NCI-H524 (cell line): ENCODE measurements around the gene SLC26A1.
"Not testable (repeated sequence)": the region's sequence is repeated elsewhere in the genome, so short reads cannot be mapped to it uniquely, and the experiment has no call there.

ENCODE experiments used
- DNase-seq, 2 experiments: peaks; one replicate each; lab custom pipeline; 2025; lab: John Stamatoyannopoulos, UW

The SLC26A1 gene

DNA sequence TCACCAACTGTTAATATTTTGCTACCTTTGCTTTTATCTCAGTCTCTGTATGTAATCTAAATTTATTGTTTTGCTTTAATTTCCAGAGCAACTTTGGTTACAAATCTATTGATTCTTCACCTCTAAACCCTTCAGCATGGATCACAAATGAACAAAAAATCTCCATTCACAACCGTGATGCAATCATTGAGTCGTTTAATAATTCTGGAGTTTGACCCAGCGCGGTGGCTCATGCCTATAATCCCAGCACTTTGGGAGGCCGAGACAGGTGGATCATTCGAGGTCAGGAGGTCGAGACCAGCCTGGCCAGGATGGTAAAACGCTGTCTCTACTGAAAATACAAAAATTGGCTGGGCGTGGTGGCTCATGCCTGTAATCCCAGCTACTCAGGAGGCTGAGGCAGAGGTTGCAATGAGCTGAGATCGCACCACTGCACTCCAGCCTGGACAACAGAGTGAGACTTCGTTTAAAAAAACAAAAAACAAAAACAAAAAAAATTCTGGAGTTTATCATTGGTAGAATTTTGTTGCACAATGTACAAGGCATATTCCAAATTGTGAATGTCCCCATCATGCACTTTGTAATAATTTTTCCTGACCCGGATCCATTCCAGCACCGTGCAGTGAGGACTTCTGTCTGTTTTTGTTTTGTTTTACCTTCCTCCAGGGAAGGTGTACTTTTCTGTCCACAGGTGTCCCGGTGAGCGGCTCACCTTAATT is 8.7 kb downstream of the SLC26A1 start:
- DNase-seq: no peak

DNA sequence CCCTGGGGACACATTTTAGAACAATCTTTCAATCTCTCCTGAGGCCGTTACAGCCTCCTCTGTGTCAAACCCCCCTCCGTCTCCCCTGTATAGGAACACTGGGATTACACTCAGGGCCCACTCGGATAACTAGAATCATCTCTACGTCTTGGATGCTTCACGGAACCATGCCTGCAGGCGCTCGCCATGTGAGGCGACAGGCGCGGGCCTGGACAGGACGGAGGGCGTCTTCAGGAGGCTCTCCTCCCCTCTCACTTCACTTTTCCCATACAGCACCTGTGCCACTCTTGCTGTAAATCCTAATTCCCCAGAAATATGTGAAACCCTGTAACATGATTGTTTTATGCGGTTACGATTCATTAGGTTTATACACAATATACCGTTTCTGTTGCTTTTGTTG is 10.4 kb downstream of the SLC26A1 start:
- no peak for DNase-seq

GRCh38 chr4:982291-982690 is 10.9 kb downstream of the SLC26A1 start:
- DNase-seq: no peak

DNA sequence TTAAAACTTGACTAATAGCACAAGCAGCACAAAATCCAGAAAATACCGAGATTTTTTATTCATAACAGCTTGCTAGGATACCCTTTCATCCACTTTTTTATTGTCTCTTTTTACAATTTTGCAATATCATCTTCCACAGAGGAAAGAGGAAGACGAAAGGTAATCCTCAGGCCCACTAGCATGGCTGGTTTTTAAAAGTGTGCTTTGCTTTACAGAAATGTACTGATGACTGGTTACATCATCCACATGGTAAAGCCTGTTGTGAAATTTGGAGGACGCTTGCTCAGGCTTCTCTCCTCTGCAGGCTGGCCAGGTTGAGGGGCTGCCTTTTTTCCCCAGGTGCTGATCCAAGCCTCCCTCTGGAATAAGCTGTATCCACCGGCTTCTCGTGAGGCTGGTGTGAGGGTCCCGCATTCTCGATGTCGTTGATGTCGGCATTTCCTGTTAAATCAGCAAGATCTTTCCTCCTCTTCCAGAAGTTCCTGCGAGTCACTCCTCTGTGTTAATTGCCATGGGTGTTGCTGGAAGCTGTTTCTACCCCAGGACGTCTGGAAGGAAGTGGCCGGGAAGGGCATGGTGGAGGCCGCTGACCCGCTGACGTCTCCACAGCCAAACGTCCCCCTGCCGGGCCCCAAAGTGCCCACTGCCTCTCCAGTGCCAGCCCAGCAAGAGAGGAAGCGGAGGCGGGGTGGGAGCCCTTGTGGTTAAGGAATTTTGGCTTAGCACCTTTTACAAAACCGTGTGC is 14.1 kb downstream of the SLC26A1 start:
- DNase-seq: no peak

DNA sequence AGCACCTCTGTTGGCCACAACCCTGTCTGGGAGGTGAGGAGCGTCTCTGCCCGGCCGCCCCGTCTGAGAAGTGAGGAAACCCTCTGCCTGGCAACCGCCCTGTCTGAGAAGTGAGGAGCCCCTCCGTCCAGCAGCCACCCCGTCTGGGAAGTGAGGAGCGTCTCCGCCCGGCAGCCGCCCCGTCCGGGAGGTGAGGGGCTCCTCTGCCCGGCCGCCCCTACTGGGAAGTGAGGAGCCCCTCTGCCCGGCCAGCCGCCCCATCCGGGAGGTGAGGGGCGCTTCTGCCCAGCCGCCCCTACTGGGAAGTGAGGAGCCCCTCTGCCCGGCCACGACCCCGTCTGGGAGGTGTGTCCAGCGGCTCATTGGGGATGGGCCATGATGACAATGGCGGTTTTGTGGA is 17.2 kb downstream of the SLC26A1 start:
- not testable (repeated sequence) for DNase-seq

GRCh38 chr4:974668-975067 is 18.5 kb downstream of the SLC26A1 start:
- no peak for DNase-seq

- peak in 1 of 2 experiments; percentile 47 for DNase-seq
These were observed 19.5 kb downstream of the SLC26A1 start, which contains the start of gene DGKQ for GRCh38 chr4:973431-974397. TSS of gene DGKQ (minus strand) at chr4:973569. CDS start at chr4:973482, 87 bp downstream.

- DNase-seq: no peak
These were observed 20.4 kb downstream of the SLC26A1 start for GRCh38 chr4:972651-973424.

GRCh38 chr4:971666-972500 is 21.3 kb downstream of the SLC26A1 start:
- peak; percentile 18 to 56 for DNase-seq

DNA sequence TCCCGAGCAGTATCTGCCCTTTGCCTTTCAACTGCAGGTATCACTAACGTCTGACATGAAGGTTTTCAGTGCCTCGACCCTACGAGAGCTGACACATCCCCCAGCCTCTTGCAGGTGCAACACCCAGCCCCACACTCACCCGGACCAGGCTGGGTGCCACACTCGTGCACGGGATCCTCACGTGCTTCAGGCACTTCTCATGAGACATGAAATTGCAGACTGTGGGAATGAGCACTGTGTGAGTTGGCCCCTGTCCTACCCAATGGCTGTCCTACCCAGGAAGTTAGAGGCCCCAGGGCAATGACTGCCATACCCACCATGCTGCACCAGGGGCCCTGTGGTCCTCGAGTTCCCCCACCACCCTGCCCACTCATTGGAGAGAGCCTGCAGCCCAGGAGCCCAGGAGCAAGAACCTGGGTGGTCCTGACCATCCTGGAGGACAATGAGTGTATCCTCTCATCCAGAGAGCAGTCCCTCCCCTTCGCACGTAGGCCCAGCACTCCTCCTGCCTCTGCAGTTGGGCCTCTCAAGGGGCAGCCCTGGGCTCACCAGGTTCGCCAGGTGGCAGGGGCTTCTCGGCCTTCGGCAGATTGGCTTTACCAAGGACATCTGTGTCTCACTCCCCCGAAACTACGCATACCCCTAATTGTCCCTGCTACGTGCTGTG is 22.2 kb downstream of the SLC26A1 start:
- no peak for DNase-seq

DNA sequence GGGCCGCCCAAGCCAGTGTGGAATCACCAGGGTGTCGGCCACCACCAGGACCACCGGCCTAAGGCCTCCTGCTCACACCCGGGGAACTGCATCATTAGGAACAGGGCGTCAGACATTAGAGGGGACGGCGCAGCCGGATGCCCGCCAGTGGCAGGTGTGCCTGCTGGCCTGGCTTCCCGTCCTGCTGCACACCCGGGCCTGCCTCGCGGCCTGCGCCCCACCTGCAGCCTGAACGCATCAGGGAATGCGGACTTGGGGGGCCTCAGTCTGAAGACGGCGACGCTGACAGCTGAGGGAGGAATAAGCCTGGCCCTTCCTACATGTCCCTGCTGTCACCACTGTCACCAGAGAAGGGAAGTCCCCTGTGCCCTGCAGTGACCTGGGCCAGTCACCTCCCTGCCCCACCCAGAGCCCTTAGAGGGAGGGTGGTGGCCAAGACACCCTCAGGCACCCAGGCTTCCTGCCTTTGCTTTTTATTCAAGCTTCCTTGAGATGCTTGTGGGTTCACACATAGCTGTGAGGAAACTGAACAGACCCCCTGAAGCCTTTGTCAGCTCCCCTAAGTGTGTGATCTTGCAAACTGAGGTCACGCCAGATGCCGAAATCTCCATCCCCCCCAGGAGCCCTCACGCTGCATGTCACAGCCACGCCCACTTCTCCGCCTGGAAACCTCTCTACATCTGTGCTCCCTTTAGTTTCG is 23.0 kb downstream of the SLC26A1 start:
- DNase-seq: no peak

DNA sequence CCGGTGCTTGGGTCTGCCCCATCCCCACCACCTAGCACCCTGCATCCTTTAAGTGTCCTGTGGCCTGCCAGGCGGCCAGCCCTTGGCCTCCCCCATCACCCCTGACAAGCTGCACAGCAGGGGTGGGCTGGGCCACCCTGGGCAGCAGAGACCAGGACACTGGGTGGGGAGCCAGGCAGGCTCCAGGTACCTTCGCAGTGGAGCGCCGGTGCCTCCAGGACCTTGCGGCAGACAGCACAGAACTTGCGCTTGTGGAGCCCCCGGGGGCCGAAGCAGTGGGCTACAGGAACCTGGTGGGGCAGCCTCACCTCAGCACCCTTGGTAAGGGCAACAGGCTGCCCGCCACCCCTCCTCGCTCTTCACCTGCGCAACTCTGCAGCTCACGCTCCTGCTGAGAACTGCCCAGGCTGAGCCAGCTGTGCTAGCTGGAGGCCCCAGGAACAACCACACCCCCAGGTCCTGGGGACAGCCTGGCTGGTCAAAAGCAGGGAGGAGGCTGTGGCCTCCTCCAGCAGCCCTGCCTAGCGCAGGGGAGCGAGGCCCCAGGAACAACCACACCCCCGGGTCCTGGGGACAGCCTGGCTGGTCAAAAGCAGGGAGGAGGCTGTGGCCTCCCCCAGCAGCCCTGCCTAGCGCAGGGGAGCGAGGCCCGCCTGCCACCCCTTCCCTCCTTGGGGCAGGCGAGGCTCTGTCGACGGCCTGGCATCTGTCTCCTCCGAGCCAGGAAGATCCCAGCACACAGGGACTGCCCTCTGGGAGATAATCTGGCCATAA is 24.4 kb downstream of the SLC26A1 start:
- DNase-seq: no peak

DNA sequence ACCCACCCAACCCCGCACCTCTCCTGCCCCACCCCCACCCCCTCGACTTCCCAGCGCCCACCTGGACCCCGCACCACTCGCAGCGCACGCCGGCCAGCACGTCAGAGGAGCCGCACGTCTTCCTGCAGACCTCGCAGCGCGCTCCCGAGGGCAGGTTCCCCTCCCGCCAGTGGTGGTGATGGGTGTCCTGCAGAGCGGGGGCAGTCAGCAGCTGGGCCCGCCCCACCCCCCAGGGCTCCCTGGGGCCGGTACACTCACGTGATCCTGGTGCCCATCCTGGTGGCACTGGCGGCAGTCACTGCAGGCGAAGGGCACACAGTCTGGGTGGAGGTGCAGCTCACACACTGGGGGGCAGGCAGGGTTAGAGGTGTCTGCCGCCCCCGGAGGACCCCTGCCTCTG is 25.0 kb downstream of the SLC26A1 start:
- no peak for DNase-seq

- DNase-seq: no peak
These were observed 25.8 kb downstream of the SLC26A1 start for GRCh38 chr4:967113-968104.

DNA sequence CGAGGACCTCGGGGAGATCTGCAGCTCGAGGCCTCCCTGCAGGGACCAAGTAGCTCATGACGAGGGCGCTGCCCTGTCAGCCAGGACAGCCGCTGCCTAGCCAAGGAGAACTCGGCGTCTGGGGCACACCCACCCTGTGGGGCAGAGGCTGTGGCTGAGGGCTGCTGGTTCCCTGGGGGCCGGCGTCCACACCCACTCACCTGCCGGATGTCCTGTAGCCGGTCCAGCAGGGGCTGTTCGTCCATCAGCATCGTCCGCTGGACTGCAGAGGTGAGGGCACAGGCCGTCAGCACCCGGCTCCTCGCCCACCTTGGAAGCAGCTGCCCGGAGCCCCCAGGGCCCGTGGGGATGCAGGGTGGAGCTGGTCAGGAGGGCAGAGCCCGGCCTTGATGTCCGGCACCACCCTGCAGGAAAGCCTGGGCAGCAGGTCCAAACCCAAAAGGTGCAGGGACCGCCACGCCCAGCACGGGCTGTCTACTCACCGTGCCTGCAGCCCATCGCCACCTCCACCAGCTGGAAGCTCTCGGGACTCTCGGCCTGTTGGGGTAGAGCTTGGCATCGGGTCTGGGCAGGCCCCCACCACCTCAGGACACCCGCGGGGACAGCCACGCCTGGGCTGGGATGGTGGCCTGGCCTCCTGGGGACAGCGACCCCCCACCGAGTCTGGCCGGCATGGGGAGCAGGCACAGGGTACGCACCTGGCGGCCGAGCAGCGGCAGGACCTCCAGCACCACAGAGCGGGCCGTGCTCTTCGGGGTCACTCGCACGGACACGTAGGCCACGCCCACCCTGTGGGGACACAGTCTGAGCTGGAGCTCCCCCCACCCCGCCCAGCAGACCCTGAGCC is 26.7 kb downstream of the SLC26A1 start:
- no peak for DNase-seq

DNA sequence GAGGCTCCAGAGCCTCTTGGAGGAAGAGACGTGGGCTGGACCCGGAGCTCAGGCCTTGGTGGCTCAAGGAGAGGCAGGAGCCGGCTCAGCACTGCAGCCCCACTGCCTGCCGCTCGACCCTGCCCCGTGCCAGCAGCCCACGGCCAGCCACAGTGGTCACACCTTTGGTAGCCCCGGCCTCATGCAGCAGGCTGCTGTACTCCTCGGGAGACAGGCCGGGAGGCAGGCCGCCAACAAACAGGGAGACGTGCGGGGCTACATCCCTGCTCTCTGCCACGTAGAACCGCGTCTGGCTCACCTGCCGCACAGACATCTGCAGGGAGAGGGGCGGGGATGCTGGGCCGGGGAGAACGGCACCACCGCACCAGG is 27.5 kb downstream of the SLC26A1 start:
- DNase-seq: no peak
